ENCODE results near the gene NRG2. TPM values are rescaled to one million over a fixed set of nuclear protein-coding genes. Genes with fewer than 3 reads are reported as not detected.

Gene NRG2
- total and polyA plus RNA-seq, 2 of the 8 experiments (the other 6 are each of a cell fraction or from before 2014, with no cell fraction given), result 0.27 to 0.54 TPM

GRCh38 chr5:139843991-139844390 is 199.1 kb downstream of the NRG2 start:
- no peak overlapping the region for H3K14ac ChIP-seq (ENCODE audit: insufficient read length)
- H3K9me3 ChIP-seq (ENCODE audit: insufficient read depth in 2 of 2, low read depth in 1 of 2, low read length in 1 of 2), result no peaks in the 10 kb centered on the region
- POLR2A ChIA-PET (ENCODE audit: partially characterized antibody), result no interaction called here
- no peak for TF ChIP-seq ATF3 (IDR thresholded peaks at IDR 0.05; ENCODE audit: insufficient read depth, low read depth, low read length)
- no peak for TF ChIP-seq NANOG (IDR thresholded peaks at IDR 0.05; ENCODE audit: insufficient read depth, low read depth, low read length, poor library complexity, severe bottlenecking)
- no peak for TF ChIP-seq POLR2A (IDR thresholded peaks at IDR 0.05; ENCODE audit: control extremely low read depth in 1 of 2, low read depth in 2 of 2, low read length in 2 of 2)
- TF ChIP-seq KDM5A (IDR thresholded peaks at IDR 0.05; ENCODE audit: low read length), result no peak
- no peak for TF ChIP-seq NRF1 (IDR thresholded peaks at IDR 0.05; ENCODE audit: low read depth, low read length)
- no peak for TF ChIP-seq EGR1 (IDR thresholded peaks at IDR 0.05; ENCODE audit: borderline replicate concordance, low read depth, low read length)
- TF ChIP-seq POLR2AphosphoS5 (IDR thresholded peaks at IDR 0.05; ENCODE audit: low read depth, low read length), result no peak
- no peak for TF ChIP-seq POU5F1 (IDR thresholded peaks at IDR 0.05; ENCODE audit: low read depth, low read length)
- no peak for TF ChIP-seq BCL11A (IDR thresholded peaks at IDR 0.05; ENCODE audit: low read depth in 2 of 2, low read length in 2 of 2)
- no peak for TF ChIP-seq CBX8 (IDR thresholded peaks at IDR 0.05; ENCODE audit: borderline replicate concordance, low read depth, low read length)
- H3K36me3 ChIP-seq (ENCODE audit: control insufficient read depth in 2 of 4, insufficient read depth in 4 of 4, low read length in 3 of 4), result no peaks in the 10 kb centered on the region
- no peak overlapping the region for H4K91ac ChIP-seq (replicated peaks; ENCODE audit: insufficient read length, low read length)
- FAIRE-seq, result no peak
- H3K27me3 ChIP-seq (replicated peaks in 1 of 4; ENCODE audit: control insufficient read depth in 3 of 4, extremely low read depth in 1 of 4, insufficient read depth in 3 of 4, low read length in 3 of 4), result peaks cover 16 to 44% (median 39%) of the 10 kb centered on the region in 4 experiments
- DNase-seq (ENCODE audit: low read depth in 1 of 2, low spot score in 2 of 2), result no peak
- no peak overlapping the region for H3K4me3 ChIP-seq (ENCODE audit: extremely low read depth in 1 of 4, insufficient read depth in 2 of 4, low read depth in 3 of 4, low read length in 4 of 4)
- no peaks in the 10 kb centered on the region for H3K79me2 ChIP-seq (ENCODE audit: control insufficient read depth in 1 of 2, insufficient read depth in 2 of 2, low read length in 2 of 2)
- no peak overlapping the region for H2BK15ac ChIP-seq (ENCODE audit: low read length)
- H2BK120ac ChIP-seq (replicated peaks; ENCODE audit: low read depth, low read length), result no peak overlapping the region
- H3K27ac ChIP-seq (ENCODE audit: low read depth, low read length), result no peak overlapping the region
- no peak overlapping the region for H4K8ac ChIP-seq (ENCODE audit: extremely low read depth, insufficient read depth, low read length)
- no peak overlapping the region for H3K9ac ChIP-seq (replicated peaks in 1 of 4; ENCODE audit: extremely low read depth in 1 of 4, low read depth in 3 of 4, low read length in 3 of 4)
- WGBS, 2 experiments (ENCODE audit: extremely low coverage in 1 of 2, insufficient coverage in 1 of 2, insufficient read length in 1 of 2, insufficient replicate concordance in 2 of 2, low coverage in 1 of 2, low lambda C conversion rate in 2 of 2, missing lambda C conversion rate in 1 of 2), result 74% methylated on average over 5 of the region's 5 CpGs; no CpG with 5 or more reads in 1 of the 2 experiments
- no peak overlapping the region for H3K4ac ChIP-seq (replicated peaks; ENCODE audit: insufficient read length, low read depth, low read length)
- H2BK20ac ChIP-seq (ENCODE audit: low read length), result no peak overlapping the region
- H4K20me1 ChIP-seq (replicated peaks in 1 of 2; ENCODE audit: control insufficient read depth in 1 of 2, insufficient read depth in 2 of 2, low read length in 2 of 2), result peaks cover 3 to 7% of the 10 kb centered on the region in 2 experiments
- peaks cover 0 to 2% (median 1%) of the 10 kb centered on the region in 4 experiments; a peak in 5 of 7 replicates for H3K4me1 ChIP-seq (replicated peaks in 1 of 4; ENCODE audit: control insufficient read depth in 3 of 4, insufficient read depth in 4 of 4, low read length in 3 of 4)
- CTCF ChIA-PET (ENCODE audit: partially characterized antibody), result interaction anchor here (0.5 to 7.1 kb wide), 30 partner anchors 8 to 216 kb away, joined by 3 to 113 read pairs (median 6); partner anchors contain the start of gene PSD2
- H2BK12ac ChIP-seq (ENCODE audit: low read depth, low read length), result no peak overlapping the region
- H2BK5ac ChIP-seq (ENCODE audit: low read depth, low read length), result no peak overlapping the region
- H3K18ac ChIP-seq (ENCODE audit: extremely low read depth, low read length), result no peak overlapping the region
- no peaks in the 10 kb centered on the region for H3K79me1 ChIP-seq (ENCODE audit: low read depth, low read length)
- no peak overlapping the region for H4K5ac ChIP-seq (ENCODE audit: insufficient read length, low read depth, low read length)
- peaks cover 5% of the 10 kb centered on the region; the same call in 1 of the 2 replicates for H3K23me2 ChIP-seq (ENCODE audit: low read depth, low read length)
- H2AK5ac ChIP-seq (ENCODE audit: low read depth, low read length), result no peak overlapping the region
- no peak overlapping the region for H3K56ac ChIP-seq (replicated peaks; ENCODE audit: insufficient read length, low read depth, low read length)
- no peak overlapping the region for H3K4me2 ChIP-seq (ENCODE audit: insufficient read depth in 1 of 2, low read depth in 2 of 2, low read length in 2 of 2)
- H2AFZ ChIP-seq (ENCODE audit: low read length), result no peak overlapping the region
- H3K23ac ChIP-seq (ENCODE audit: insufficient read length), result no peak overlapping the region

Measured in H1 (cell line).